Osteocyte (in vitro differentiated cells): ENCODE data around the gene PTTG1IP. TPM values are rescaled to one million over a fixed set of nuclear protein-coding genes. Genes with fewer than 3 reads are reported as not detected.

Experiments used
- DNase-seq: peaks from one replicate; pipeline ENCODE4 v3.0.0; 2021; ENCODE audit warnings: mixed read lengths; ENCODE audit not compliant: unreplicated experiment; ENCODE audit errors: extremely low spot score
- H3K27ac Mint-ChIP-seq: one replicate; pipeline ENCODE4 v1.8.0; 2021; ENCODE audit warnings: mild to moderate bottlenecking, mixed read lengths; ENCODE audit not compliant: unreplicated experiment
- H3K27me3 Mint-ChIP-seq: one replicate; pipeline ENCODE4 v1.8.0; 2021; ENCODE audit warnings: mixed read lengths; ENCODE audit not compliant: unreplicated experiment
- H3K36me3 Mint-ChIP-seq: one replicate; pipeline ENCODE4 v1.8.0; 2021; ENCODE audit warnings: mixed read lengths; ENCODE audit not compliant: unreplicated experiment
- H3K4me1 Mint-ChIP-seq: one replicate; pipeline ENCODE4 v1.8.0; 2021; ENCODE audit warnings: mixed read lengths; ENCODE audit not compliant: unreplicated experiment
- H3K4me3 Mint-ChIP-seq: one replicate; pipeline ENCODE4 v1.8.0; 2021; ENCODE audit warnings: mild to moderate bottlenecking, moderate library complexity, mixed read lengths; ENCODE audit not compliant: unreplicated experiment
- H3K9me3 Mint-ChIP-seq: one replicate; pipeline ENCODE4 v1.8.0; 2021; ENCODE audit warnings: mixed read lengths; ENCODE audit not compliant: unreplicated experiment
- total RNA-seq: library from RNA; stranded (reverse); gene quantifications from 2 replicates; pipeline ENCODE4 v1.2.1, GENCODE V29; 2021
- TF ChIP-seq, protein P1 (sequence below): fragments of 200-600 bp; sonication (generic); IDR thresholded peaks from 2 replicates; pipeline ENCODE4 v1.5.0; 2021; ENCODE audit warnings: antibody characterized with exemption, mild to moderate bottlenecking, moderate library complexity

The PTTG1IP gene
- total RNA-seq, 1 donor from 2014 or later, result 318 TPM

DNA sequence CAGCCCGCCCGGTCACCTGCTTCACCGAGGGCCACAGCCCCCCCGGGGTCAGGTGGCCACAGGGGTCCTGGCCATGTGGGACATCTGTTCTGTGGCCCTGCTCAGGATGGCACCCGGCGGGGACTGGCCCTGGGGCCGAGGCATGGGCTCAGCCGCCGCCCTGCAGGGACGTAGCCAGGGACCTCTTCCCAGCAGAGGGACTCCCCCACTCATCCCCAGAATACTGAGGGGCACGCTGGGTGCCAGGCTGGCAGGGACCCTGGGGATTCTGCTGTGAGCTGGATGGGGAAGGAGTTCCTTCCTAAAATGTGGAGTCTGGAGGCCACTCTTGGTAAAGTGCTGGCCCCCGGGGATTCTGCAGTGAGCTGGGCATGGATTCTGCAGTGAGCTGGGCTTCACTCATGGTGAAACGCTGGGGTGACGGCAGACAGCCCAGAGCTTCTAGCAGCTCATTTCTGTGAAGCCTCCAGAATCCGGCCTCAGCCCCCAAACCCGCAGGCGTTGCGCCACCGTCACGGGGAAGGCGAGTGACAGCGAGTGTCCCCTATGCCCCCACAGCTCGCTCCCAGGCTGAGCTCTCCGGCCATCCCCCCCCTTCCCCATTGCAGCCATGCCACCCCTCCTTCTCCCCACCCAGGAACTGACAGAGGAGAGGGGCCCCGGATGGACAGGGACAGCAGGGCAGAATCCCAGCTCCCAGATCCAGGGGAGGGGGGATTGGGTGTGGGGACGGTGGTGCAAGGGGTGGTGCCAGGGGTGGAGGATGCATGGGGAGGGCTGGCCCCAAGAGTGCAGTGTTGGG, 45.8 kb upstream of the PTTG1IP start:
- peaks cover 28% of the 10 kb centered on the region for H3K27me3 Mint-ChIP-seq
- TF ChIP-seq, protein P1, sequence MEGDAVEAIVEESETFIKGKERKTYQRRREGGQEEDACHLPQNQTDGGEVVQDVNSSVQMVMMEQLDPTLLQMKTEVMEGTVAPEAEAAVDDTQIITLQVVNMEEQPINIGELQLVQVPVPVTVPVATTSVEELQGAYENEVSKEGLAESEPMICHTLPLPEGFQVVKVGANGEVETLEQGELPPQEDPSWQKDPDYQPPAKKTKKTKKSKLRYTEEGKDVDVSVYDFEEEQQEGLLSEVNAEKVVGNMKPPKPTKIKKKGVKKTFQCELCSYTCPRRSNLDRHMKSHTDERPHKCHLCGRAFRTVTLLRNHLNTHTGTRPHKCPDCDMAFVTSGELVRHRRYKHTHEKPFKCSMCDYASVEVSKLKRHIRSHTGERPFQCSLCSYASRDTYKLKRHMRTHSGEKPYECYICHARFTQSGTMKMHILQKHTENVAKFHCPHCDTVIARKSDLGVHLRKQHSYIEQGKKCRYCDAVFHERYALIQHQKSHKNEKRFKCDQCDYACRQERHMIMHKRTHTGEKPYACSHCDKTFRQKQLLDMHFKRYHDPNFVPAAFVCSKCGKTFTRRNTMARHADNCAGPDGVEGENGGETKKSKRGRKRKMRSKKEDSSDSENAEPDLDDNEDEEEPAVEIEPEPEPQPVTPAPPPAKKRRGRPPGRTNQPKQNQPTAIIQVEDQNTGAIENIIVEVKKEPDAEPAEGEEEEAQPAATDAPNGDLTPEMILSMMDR, result no peak
- peaks cover 4% of the 10 kb centered on the region for H3K36me3 Mint-ChIP-seq
- peaks cover 8% of the 10 kb centered on the region for H3K4me1 Mint-ChIP-seq
- H3K27ac Mint-ChIP-seq, result no peak overlapping the region
- no peak for DNase-seq
- H3K9me3 Mint-ChIP-seq, result no peaks in the 10 kb centered on the region
- H3K4me3 Mint-ChIP-seq, result no peak overlapping the region

DNA sequence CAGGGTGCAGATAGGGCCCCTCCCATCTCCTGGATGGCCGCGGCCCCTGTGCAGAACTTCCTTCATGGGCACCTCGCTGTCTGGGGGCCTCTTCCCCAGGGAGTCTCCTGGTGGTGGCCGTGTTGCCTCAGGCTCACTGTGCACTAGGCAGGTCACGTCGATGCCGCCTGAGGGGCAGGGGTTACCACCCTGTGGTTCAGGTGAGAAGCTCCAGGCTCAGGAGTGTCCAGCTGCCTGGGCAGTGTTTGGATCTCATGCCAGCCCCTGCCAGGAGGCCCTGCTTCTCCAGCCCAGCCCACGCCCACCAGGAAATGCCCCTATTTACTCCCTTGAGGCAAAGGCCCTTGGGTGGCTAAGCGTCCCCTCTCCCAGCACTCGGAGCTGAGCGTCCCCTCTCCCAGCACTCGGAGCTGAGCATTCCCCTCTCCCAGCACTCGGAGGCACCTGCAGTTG, 45.1 kb upstream of the PTTG1IP start:
- TF ChIP-seq, protein P1, result no peak
- DNase-seq, result no peak
- Mint-ChIP-seq H3K4me3 (no peak overlapping the region), H3K9me3 (no peaks in the 10 kb centered on the region), H3K4me1 (peaks cover 12% of the 10 kb centered on the region), H3K36me3 (peaks cover under 1% of the 10 kb centered on the region), H3K27me3 (peaks cover 21% of the 10 kb centered on the region), H3K27ac (no peak overlapping the region)

DNA sequence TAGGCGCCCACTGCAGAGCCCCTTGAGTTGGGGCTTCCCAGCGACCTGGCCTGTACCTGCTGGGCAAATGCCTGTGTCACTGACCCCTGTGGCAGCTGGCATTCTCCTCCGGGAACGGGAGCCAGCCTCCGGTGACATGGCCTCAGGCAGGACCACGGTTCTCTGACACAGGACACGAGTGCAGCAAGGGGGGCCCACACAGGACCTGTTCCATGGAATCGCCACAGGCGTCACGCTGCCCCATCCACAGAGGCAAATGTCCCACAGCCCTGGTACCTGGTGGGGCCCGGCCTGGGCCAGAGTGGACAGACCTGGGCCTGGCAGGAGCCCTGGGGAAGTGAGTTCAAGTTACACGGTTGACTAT, 44.6 kb upstream of the PTTG1IP start:
- no peaks in the 10 kb centered on the region for H3K36me3 Mint-ChIP-seq
- no peak for DNase-seq
- H3K4me1 Mint-ChIP-seq, result peaks cover 12% of the 10 kb centered on the region
- H3K27me3 Mint-ChIP-seq, result peaks cover 16% of the 10 kb centered on the region
- H3K27ac Mint-ChIP-seq, result no peak overlapping the region
- no peak overlapping the region for H3K4me3 Mint-ChIP-seq
- TF ChIP-seq, protein P1, result no peak
- H3K9me3 Mint-ChIP-seq, result no peaks in the 10 kb centered on the region

DNA sequence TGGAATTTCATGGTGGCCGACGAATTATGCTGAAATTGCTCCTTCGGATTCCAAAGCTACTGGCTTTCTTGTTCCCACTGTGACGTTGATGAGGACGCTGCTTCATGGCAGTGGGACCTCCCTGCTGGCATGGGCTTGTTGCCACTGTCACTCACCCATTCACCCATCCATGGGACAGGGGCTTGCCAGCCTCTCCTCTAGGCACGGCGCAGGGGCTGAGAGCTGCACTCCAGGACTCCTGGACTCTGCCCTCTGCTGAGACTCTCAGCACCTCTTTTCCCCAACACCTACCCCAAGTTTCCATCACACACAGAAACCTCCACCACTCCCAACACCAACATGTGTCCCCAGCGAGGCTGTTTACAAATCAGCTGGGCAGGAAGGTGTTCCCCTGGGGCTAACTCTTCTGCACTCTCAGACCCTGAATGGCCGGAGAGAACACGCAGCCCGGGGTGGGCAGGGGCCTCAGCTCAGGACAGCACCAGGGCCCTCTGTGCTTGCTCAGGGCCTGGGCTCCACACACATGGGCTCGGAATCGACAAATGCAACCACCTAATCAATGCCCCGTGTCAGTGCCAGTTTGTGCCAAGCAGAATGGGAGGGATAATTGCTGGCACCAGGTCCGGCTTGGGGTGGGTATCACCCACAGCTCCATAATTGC, 44.1 kb upstream of the PTTG1IP start:
- H3K4me3 Mint-ChIP-seq, result no peak overlapping the region
- TF ChIP-seq, protein P1, result no peak
- no peak for DNase-seq
- H3K4me1 Mint-ChIP-seq, result peaks cover 12% of the 10 kb centered on the region
- H3K27me3 Mint-ChIP-seq, result peaks cover 12% of the 10 kb centered on the region
- H3K27ac Mint-ChIP-seq, result no peak overlapping the region
- H3K36me3 Mint-ChIP-seq, result no peaks in the 10 kb centered on the region
- no peaks in the 10 kb centered on the region for H3K9me3 Mint-ChIP-seq

DNA sequence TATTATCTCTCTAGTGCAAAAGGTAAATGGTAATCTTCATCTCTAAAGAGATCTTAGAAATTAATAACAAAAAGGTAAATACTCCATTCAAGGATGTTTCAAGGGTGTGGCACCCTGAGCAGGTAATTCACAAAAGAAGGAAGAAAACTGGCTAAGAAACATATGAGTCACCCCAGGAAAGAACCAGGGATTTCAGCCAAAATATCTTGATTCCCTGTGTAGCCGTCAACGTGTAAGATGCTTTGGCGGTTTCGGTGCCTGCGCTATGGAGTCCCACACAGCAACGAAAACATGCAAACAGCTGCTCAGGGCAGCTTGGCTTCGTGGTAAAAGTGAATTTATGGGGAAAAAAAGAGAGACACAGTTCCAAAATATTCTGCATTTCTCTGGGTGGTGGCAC, 43.5 kb upstream of the PTTG1IP start:
- TF ChIP-seq, protein P1, result no peak
- H3K27me3 Mint-ChIP-seq, result peaks cover 12% of the 10 kb centered on the region
- DNase-seq, result no peak
- H3K4me3 Mint-ChIP-seq, result no peak overlapping the region
- H3K4me1 Mint-ChIP-seq, result peaks cover 17% of the 10 kb centered on the region
- H3K27ac Mint-ChIP-seq, result no peak overlapping the region
- H3K36me3 Mint-ChIP-seq, result no peaks in the 10 kb centered on the region
- H3K9me3 Mint-ChIP-seq, result no peaks in the 10 kb centered on the region
